Liver (tissue), 9 donors: Measurements from ENCODE around the gene RESP18. TPM values are rescaled to one million over a fixed set of nuclear protein-coding genes. Genes with fewer than 3 reads are reported as not detected.

Experiments
- DNase-seq: peaks from one replicate; pipeline ENCODE4 v3.0.0-alpha.2; 2017; ENCODE audit warnings: low spot score
- H3K27ac ChIP-seq, 2 donors: one replicate each; pipeline ENCODE4 v1.7.0; 2013; ENCODE audit warnings: inconsistent platforms in 2 of 2, low read length in 2 of 2, control low read depth in 1 of 2, low read depth in 1 of 2, mild to moderate bottlenecking in 1 of 2
- H3K27me3 ChIP-seq, 4 donors: one replicate each; pipeline versions ENCODE4 v1.6.1 to v1.7.0; 2013; ENCODE audit warnings: low read length in 3 of 4, inconsistent platforms in 1 of 4, mild to moderate bottlenecking in 1 of 4, moderate library complexity in 1 of 4; ENCODE audit not compliant: control insufficient read depth in 4 of 4, insufficient read depth in 4 of 4
- H3K36me3 ChIP-seq, 4 donors: one replicate each; pipeline versions ENCODE4 v1.6.1 to v1.7.0; 2013; ENCODE audit warnings: low read length in 3 of 4, mild to moderate bottlenecking in 3 of 4, low read depth in 1 of 4, moderate library complexity in 1 of 4; ENCODE audit not compliant: control insufficient read depth in 4 of 4, insufficient read depth in 3 of 4
- H3K4me1 ChIP-seq, 4 donors: one replicate each; pipeline versions ENCODE4 v1.6.1 to v1.7.0; 2013; ENCODE audit warnings: low read length in 3 of 4, mild to moderate bottlenecking in 3 of 4, moderate library complexity in 1 of 4; ENCODE audit not compliant: control insufficient read depth in 4 of 4, insufficient read depth in 4 of 4
- H3K4me3 ChIP-seq, 3 donors: one replicate each; pipeline versions ENCODE4 v1.6.1 to v1.7.0; 2013; ENCODE audit warnings: low read length in 3 of 3, control low read depth in 1 of 3, low read depth in 1 of 3, mild to moderate bottlenecking in 1 of 3
- H3K9ac ChIP-seq, 2 donors: one replicate each; pipeline ENCODE4 v1.7.0; 2013; ENCODE audit warnings: low read length in 2 of 2, mild to moderate bottlenecking in 2 of 2, moderate library complexity in 2 of 2, control low read depth in 1 of 2, low read depth in 1 of 2
- H3K9me3 ChIP-seq, 4 donors: one replicate each; pipeline versions ENCODE4 v1.6.1 to v1.7.0; 2013; ENCODE audit warnings: low read length in 3 of 4; ENCODE audit not compliant: control insufficient read depth in 4 of 4
- EGR1 ChIP-seq, 2 donors: IDR thresholded peaks; 2 replicates each; pipeline ENCODE4 v1.6.1; 2016 to 2018; ENCODE audit warnings: antibody characterized with exemption in 2 of 2, low read depth in 2 of 2
- FOXA1 ChIP-seq: IDR thresholded peaks from 2 replicates; pipeline ENCODE4 v1.6.1; 2016; ENCODE audit warnings: antibody characterized with exemption
- FOXA2 ChIP-seq: IDR thresholded peaks from 2 replicates; pipeline ENCODE4 v1.6.1; 2016; ENCODE audit warnings: antibody characterized with exemption
- GABPA ChIP-seq, 2 donors: IDR thresholded peaks in 1 of 2; conservative IDR thresholded peaks in 1 of 2; 2 replicates each; pipeline ENCODE4 v1.6.1; 2016; ENCODE audit warnings: antibody characterized with exemption in 2 of 2, mild to moderate bottlenecking in 1 of 2, moderate library complexity in 1 of 2
- HNF4A ChIP-seq, 2 donors: conservative IDR thresholded peaks; 2 replicates each; pipeline ENCODE4 v1.6.1; 2016; ENCODE audit warnings: antibody characterized with exemption in 2 of 2, mild to moderate bottlenecking in 2 of 2
- HNF4G ChIP-seq: IDR thresholded peaks from 2 replicates; pipeline ENCODE4 v1.6.1; 2016; ENCODE audit warnings: antibody characterized with exemption
- JUND ChIP-seq, 2 donors: IDR thresholded peaks; 2 replicates each; pipeline ENCODE4 v1.6.1; 2016; ENCODE audit warnings: antibody characterized with exemption in 2 of 2
- NR2F2 ChIP-seq: IDR thresholded peaks from 2 replicates; pipeline ENCODE4 v1.6.1; 2016; ENCODE audit warnings: antibody characterized with exemption
- RAD21 ChIP-seq, 2 donors: IDR thresholded peaks; 2 replicates each; pipeline ENCODE4 v1.6.1; 2016; ENCODE audit warnings: antibody characterized with exemption in 2 of 2, mild to moderate bottlenecking in 2 of 2
- RXRA ChIP-seq, 2 donors: IDR thresholded peaks; 2 replicates each; pipeline ENCODE4 v1.6.1; 2017 to 2018; ENCODE audit warnings: antibody characterized with exemption in 2 of 2, mild to moderate bottlenecking in 1 of 2
- SP1 ChIP-seq: IDR thresholded peaks from 2 replicates; pipeline ENCODE4 v1.6.1; 2018; ENCODE audit warnings: antibody characterized with exemption, mild to moderate bottlenecking
- TAF1 ChIP-seq: conservative IDR thresholded peaks from 2 replicates; pipeline ENCODE4 v1.6.1; 2016; ENCODE audit warnings: antibody characterized with exemption, mild to moderate bottlenecking
- YY1 ChIP-seq: IDR thresholded peaks from 2 replicates; pipeline ENCODE4 v1.6.1; 2016; ENCODE audit warnings: antibody characterized with exemption, mild to moderate bottlenecking
- WGBS: extraction: QIAGEN DNeasy Blood & Tissue Kit; methylation state at CpG from one replicate; pipeline ENCODE4 v1.1.7; 2013; 5-methylcytosine and 5-hydroxymethylcytosine counted together
- polyA plus RNA-seq, 2 donors: library from polyadenylated mRNA; stranded (reverse) in 1 of 2; unstranded in 1 of 2; fragments of 200-250 nt in 1 of 2; fragments of >200 nt in 1 of 2; fragmentation: Nextera tagmentation in 1 of 2; extraction: Ambion mirVana in 1 of 2; gene quantifications; one replicate each; pipeline versions ENCODE4 v1.2.1 to v1.2.3, GENCODE V29; 2013 to 2015
- total RNA-seq, 2 donors: library from RNA; depleted of rRNA; stranded (reverse); fragments of >200 nt; gene quantifications; one replicate each; pipeline ENCODE4 v1.2.3, GENCODE V29; 2014
- TF ChIP-seq, protein P1 (sequence below): IDR thresholded peaks from 2 replicates; pipeline ENCODE4 v1.6.1; 2016; ENCODE audit warnings: antibody characterized with exemption, mild to moderate bottlenecking
- TF ChIP-seq, protein P2 (sequence below): IDR thresholded peaks from 2 replicates; pipeline ENCODE4 v1.6.1; 2016; ENCODE audit warnings: antibody characterized with exemption
- TF ChIP-seq, protein P3 (sequence below): IDR thresholded peaks from 2 replicates; pipeline ENCODE4 v1.6.1; 2016; ENCODE audit warnings: antibody characterized with exemption
- TF ChIP-seq, protein P4 (sequence below): IDR thresholded peaks from 2 replicates; pipeline ENCODE4 v1.6.1; 2016; ENCODE audit warnings: antibody characterized with exemption
- TF ChIP-seq, protein P5 (sequence below): fragments of 150-350 bp; IDR thresholded peaks from 2 replicates; pipeline ENCODE4 v1.5.1; 2017; ENCODE audit warnings: improper control_type of control experiment, low read depth, low read length; ENCODE audit not compliant: missing input control
- donor health status: healthy.
- donor health status: healthy.
- donor health status: healthy.
- donor health status: healthy.
- donor health status: healthy.

RESP18 gene
- total and polyA plus RNA-seq, 4 donors: not detected

DNA sequence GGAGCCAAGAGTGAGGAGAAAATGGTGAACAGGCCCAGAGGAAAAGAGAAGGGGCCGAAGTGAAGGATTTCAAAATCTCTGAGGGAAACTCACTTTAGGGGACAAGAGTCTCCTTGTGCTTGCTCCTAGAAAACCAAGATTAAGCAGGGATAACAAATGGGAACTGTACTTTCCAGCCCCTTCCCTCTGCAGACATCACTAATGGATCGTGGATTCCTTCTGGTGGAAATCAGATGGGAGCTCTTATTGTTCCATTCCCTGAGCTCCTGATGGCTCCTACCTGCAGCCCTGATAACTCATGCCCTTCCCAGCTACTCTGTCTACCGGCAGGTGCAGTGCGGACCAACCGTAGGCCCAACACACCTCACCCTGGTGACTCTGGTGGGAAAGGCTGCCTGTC is 20.6 kb upstream of the RESP18 start:
- DNase-seq: no peak
- no peak overlapping the region for H3K27ac ChIP-seq
- H3K36me3 ChIP-seq: no peaks in the 10 kb centered on the region
- TF ChIP-seq, protein P1, sequence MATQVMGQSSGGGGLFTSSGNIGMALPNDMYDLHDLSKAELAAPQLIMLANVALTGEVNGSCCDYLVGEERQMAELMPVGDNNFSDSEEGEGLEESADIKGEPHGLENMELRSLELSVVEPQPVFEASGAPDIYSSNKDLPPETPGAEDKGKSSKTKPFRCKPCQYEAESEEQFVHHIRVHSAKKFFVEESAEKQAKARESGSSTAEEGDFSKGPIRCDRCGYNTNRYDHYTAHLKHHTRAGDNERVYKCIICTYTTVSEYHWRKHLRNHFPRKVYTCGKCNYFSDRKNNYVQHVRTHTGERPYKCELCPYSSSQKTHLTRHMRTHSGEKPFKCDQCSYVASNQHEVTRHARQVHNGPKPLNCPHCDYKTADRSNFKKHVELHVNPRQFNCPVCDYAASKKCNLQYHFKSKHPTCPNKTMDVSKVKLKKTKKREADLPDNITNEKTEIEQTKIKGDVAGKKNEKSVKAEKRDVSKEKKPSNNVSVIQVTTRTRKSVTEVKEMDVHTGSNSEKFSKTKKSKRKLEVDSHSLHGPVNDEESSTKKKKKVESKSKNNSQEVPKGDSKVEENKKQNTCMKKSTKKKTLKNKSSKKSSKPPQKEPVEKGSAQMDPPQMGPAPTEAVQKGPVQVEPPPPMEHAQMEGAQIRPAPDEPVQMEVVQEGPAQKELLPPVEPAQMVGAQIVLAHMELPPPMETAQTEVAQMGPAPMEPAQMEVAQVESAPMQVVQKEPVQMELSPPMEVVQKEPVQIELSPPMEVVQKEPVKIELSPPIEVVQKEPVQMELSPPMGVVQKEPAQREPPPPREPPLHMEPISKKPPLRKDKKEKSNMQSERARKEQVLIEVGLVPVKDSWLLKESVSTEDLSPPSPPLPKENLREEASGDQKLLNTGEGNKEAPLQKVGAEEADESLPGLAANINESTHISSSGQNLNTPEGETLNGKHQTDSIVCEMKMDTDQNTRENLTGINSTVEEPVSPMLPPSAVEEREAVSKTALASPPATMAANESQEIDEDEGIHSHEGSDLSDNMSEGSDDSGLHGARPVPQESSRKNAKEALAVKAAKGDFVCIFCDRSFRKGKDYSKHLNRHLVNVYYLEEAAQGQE: no peak
- TF ChIP-seq NR2F2 (no peak), YY1 (no peak), FOXA2 (no peak), SP1 (no peak), EGR1 (IDR thresholded peaks at IDR 0.05; ENCODE audit: low read depth in 2 of 2) (no peak), RAD21 (IDR thresholded peaks at IDR 0.05) (no peak), HNF4A (conservative IDR thresholded peaks at IDR 0.05) (no peak), FOXA1 (no peak), RXRA (IDR thresholded peaks at IDR 0.05) (no peak), JUND (IDR thresholded peaks at IDR 0.05) (no peak), GABPA (IDR thresholded peaks at IDR 0.05 in 1 of 2, conservative IDR thresholded peaks at IDR 0.05 in 1 of 2) (no peak), HNF4G (no peak), TAF1 (no peak)
- TF ChIP-seq, protein P2, sequence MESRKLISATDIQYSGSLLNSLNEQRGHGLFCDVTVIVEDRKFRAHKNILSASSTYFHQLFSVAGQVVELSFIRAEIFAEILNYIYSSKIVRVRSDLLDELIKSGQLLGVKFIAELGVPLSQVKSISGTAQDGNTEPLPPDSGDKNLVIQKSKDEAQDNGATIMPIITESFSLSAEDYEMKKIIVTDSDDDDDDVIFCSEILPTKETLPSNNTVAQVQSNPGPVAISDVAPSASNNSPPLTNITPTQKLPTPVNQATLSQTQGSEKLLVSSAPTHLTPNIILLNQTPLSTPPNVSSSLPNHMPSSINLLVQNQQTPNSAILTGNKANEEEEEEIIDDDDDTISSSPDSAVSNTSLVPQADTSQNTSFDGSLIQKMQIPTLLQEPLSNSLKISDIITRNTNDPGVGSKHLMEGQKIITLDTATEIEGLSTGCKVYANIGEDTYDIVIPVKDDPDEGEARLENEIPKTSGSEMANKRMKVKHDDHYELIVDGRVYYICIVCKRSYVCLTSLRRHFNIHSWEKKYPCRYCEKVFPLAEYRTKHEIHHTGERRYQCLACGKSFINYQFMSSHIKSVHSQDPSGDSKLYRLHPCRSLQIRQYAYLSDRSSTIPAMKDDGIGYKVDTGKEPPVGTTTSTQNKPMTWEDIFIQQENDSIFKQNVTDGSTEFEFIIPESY: no peak
- TF ChIP-seq, protein P3, sequence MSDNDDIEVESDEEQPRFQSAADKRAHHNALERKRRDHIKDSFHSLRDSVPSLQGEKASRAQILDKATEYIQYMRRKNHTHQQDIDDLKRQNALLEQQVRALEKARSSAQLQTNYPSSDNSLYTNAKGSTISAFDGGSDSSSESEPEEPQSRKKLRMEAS: no peak
- TF ChIP-seq, protein P4, sequence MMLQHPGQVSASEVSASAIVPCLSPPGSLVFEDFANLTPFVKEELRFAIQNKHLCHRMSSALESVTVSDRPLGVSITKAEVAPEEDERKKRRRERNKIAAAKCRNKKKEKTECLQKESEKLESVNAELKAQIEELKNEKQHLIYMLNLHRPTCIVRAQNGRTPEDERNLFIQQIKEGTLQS: no peak
- TF ChIP-seq, protein P5, sequence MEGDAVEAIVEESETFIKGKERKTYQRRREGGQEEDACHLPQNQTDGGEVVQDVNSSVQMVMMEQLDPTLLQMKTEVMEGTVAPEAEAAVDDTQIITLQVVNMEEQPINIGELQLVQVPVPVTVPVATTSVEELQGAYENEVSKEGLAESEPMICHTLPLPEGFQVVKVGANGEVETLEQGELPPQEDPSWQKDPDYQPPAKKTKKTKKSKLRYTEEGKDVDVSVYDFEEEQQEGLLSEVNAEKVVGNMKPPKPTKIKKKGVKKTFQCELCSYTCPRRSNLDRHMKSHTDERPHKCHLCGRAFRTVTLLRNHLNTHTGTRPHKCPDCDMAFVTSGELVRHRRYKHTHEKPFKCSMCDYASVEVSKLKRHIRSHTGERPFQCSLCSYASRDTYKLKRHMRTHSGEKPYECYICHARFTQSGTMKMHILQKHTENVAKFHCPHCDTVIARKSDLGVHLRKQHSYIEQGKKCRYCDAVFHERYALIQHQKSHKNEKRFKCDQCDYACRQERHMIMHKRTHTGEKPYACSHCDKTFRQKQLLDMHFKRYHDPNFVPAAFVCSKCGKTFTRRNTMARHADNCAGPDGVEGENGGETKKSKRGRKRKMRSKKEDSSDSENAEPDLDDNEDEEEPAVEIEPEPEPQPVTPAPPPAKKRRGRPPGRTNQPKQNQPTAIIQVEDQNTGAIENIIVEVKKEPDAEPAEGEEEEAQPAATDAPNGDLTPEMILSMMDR: no peak
- no peak overlapping the region for H3K4me3 ChIP-seq
- WGBS: 75% methylated on average over 5 of the region's 5 CpGs
- H3K27me3 ChIP-seq: peaks cover 0 to 6% (median under 1%) of the 10 kb centered on the region in 4 donors
- peaks cover 0 to 2% (median under 1%) of the 10 kb centered on the region in 4 donors for H3K4me1 ChIP-seq
- H3K9me3 ChIP-seq: no peaks in the 10 kb centered on the region
- no peak overlapping the region for H3K9ac ChIP-seq
